ENCODE results near the gene SLC39A12. TPM values are rescaled to one million over a fixed set of nuclear protein-coding genes. Genes with fewer than 3 reads are reported as not detected.

Gene SLC39A12
- total and polyA plus RNA-seq, 2 of the 8 experiments (the other 6 are each of a cell fraction or from before 2014, with no cell fraction given): not detected

- TF ChIP-seq CHD7 (IDR thresholded peaks at IDR 0.05; ENCODE audit: insufficient replicate concordance, low read length): no peak
- TF ChIP-seq POLR2AphosphoS5 (IDR thresholded peaks at IDR 0.05; ENCODE audit: low read depth, low read length): no peak
- no peak for TF ChIP-seq MAX (IDR thresholded peaks at IDR 0.05)
- no peak for TF ChIP-seq ATF2 (IDR thresholded peaks at IDR 0.05; ENCODE audit: low read length)
- no peak for TF ChIP-seq CHD1 (IDR thresholded peaks at IDR 0.05; ENCODE audit: low read depth, low read length)
Measured at GRCh38 chr10:17974505-17974904, 22.8 kb downstream of the SLC39A12 start (continued).
